Right atrium auricular region (tissue), 2 donors: ENCODE data around the gene GRK2. TPM values are rescaled to one million over a fixed set of nuclear protein-coding genes. Genes with fewer than 3 reads are reported as not detected.

ENCODE experiments used
- DNase-seq: peaks from one replicate; pipeline ENCODE4 v3.0.0-alpha.2; 2019; ENCODE audit warnings: low spot score
- H3K27ac ChIP-seq, 2 donors: fragments of 200-600 bp; sonication (generic); 1 replicate in 1 of 2; 2 replicates in 1 of 2; pipeline ENCODE4 v1.5.1; 2016 to 2019
- H3K27me3 ChIP-seq, 2 donors: fragments of 200-600 bp; sonication (generic); one replicate each; pipeline versions ENCODE4 v1.5.1 to v1.6.0; 2017 to 2019
- H3K36me3 ChIP-seq: fragments of 200-600 bp; sonication (generic); one replicate; pipeline ENCODE4 v1.5.1; 2016
- H3K4me1 ChIP-seq, 2 donors: fragments of 200-600 bp; sonication (generic); one replicate each; pipeline versions ENCODE4 v1.5.1 to v1.6.0; 2017 to 2019
- H3K4me3 ChIP-seq, 2 donors: fragments of 200-600 bp; sonication (generic); 1 replicate in 1 of 2; 2 replicates in 1 of 2; pipeline ENCODE4 v1.5.1; 2017 to 2019; ENCODE audit warnings: mild to moderate bottlenecking in 1 of 2, moderate library complexity in 1 of 2
- H3K9me3 ChIP-seq, 2 donors: fragments of 200-600 bp; sonication (generic); one replicate each; pipeline ENCODE4 v1.5.1; 2019
- CTCF ChIP-seq, 2 donors: fragments of 200-600 bp; sonication (generic); IDR thresholded peaks; one replicate each; pipeline ENCODE4 v1.5.1; 2019; ENCODE audit warnings: antibody characterized with exemption in 2 of 2
- total RNA-seq, 2 donors: library from RNA; depleted of rRNA; stranded (reverse); fragments of >200 nt; gene quantifications; one replicate each; pipeline ENCODE4 v1.1.0, GENCODE V29; 2016

GRK2 gene
- total RNA-seq, 2 donors from 2014 or later = 52.7 to 55.9 TPM

GRCh38 chr11:67274768-67275605 lies 8.7 kb downstream of the GRK2 start:
- H3K27me3 ChIP-seq = no peaks in the 10 kb centered on the region
- H3K4me3 ChIP-seq = no peak overlapping the region
- no peak for DNase-seq
- peaks cover 0 to 100% of the 10 kb centered on the region in 2 donors for H3K4me1 ChIP-seq
- H3K9me3 ChIP-seq = no peaks in the 10 kb centered on the region
- H3K36me3 ChIP-seq = peaks cover 14% of the 10 kb centered on the region
- TF ChIP-seq CTCF (IDR thresholded peaks at IDR 0.05) = no peak
- H3K27ac ChIP-seq = peak overlapping the region; percentile 79 to 84

DNA sequence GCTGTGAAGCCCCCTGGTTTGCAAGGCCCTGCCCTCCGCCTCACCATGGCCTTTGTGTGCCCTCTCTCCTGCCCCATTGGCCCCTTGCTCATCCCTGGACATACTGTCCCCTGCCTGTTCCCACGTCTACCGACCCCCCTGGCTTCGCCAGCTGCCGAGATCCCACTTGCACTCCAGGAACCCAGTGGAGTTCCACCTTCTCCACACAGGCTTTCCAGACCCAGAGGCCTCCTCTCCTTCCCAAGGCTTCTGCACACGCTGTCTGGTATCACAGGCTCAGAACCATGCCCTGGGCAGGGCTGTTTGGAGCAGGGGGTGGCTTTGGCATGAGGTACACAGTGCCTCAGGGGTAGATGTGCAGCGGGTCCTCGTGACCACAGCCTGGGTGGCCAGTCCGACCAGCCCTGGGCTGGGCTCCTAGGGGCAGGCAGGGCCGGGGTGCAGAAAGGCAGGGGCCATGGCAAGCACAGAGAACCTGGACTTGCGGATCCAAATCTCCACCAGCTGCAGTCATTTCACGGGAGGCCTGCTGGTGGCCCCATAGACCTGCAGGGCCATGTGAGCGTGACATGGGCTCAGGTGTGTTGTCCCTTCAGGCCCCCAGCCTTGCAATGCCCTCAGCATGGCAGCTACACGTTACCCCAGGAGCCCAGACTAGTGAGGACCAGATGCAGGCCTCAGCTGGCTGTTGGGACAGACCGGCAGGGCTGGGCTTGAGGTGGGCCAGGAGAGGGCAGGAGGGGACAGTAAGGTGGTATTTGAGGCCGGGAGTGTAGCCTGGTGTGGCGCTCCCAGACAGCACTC lies 9.5 kb downstream of the GRK2 start:
- Histone ChIP-seq H3K9me3 (no peaks in the 10 kb centered on the region), H3K36me3 (peaks cover 23% of the 10 kb centered on the region), H3K4me1 (peaks cover 0 to 97% of the 10 kb centered on the region in 2 donors), H3K27ac (peak overlapping the region; percentile 84 to 90), H3K27me3 (no peaks in the 10 kb centered on the region), H3K4me3 (no peak overlapping the region)
- DNase-seq = no peak
- TF ChIP-seq CTCF (IDR thresholded peaks at IDR 0.05) = no peak

GRCh38 chr11:67276781-67277230 lies 10.5 kb downstream of the GRK2 start:
- TF ChIP-seq CTCF (IDR thresholded peaks at IDR 0.05) = peak in 1 of 2 donors; percentile 49
- Histone ChIP-seq H3K9me3 (no peaks in the 10 kb centered on the region), H3K27me3 (no peaks in the 10 kb centered on the region), H3K27ac (peak overlapping the region; percentile 84 to 90), H3K4me3 (peak overlapping the region in 1 of 2 donors; percentile 38), H3K4me1 (peaks cover 0 to 87% of the 10 kb centered on the region in 2 donors), H3K36me3 (peaks cover 33% of the 10 kb centered on the region)
- DNase-seq = no peak

- Histone ChIP-seq H3K36me3 (peaks cover 39% of the 10 kb centered on the region), H3K4me1 (peaks cover 0 to 81% of the 10 kb centered on the region in 2 donors), H3K27ac (peak overlapping the region; percentile 84 to 90), H3K4me3 (peak overlapping the region; percentile 11 to 38), H3K27me3 (no peaks in the 10 kb centered on the region), H3K9me3 (no peaks in the 10 kb centered on the region)
- peak; percentile 96 for DNase-seq
- TF ChIP-seq CTCF (IDR thresholded peaks at IDR 0.05) = no peak
Observed at GRCh38 chr11:67277231-67277961, 11.1 kb downstream of the GRK2 start.

DNA sequence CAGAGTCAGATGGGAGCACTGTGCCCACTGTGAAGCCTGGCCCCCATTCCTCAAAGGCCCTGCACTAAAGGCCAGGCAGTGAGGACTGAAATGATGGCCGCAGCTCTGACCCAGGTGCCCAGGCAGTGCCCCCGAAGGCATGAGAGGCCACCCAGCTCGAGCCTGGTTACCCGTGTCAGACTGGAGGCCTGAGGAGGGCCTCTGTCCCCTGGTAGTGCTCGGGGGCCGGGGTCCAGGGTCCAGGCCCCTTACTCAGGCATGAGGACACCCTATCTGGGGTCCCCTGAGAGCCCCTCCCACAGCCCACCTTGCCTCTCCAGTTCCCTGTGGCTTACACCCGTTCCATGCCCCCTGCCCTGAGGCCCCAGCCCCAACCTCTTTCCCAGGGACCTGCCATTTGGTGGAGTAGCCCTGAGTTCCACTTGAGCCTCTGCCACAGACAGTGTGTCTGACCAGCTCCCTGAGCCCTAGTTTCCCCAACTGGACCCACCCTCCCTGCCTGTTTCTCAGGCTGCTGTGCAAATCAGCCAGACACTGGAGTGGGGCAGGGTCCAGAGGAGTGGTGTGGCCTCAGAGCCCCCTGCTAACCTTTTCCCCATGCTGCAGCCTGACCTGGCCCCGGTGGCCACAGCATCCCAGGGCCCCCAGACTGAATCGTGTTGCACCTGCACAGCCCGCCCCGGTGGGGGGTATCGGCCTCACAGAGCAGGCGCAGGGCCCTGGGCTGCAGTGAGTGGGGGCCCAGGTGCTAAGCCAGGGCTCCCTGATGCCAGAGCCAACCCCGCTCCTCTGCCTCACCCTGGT lies 12.1 kb downstream of the GRK2 start:
- H3K27ac ChIP-seq = peak overlapping the region; percentile 84 to 90
- peaks cover 48% of the 10 kb centered on the region for H3K36me3 ChIP-seq
- H3K4me1 ChIP-seq = peaks cover 0 to 71% of the 10 kb centered on the region in 2 donors
- no peak overlapping the region for H3K4me3 ChIP-seq
- DNase-seq = no peak
- H3K27me3 ChIP-seq = no peaks in the 10 kb centered on the region
- no peaks in the 10 kb centered on the region for H3K9me3 ChIP-seq
- TF ChIP-seq CTCF (IDR thresholded peaks at IDR 0.05) = no peak
